Ovary (tissue), 9 donors: ENCODE results near the gene LRMDA. TPM values are rescaled to one million over a fixed set of nuclear protein-coding genes. Genes with fewer than 3 reads are reported as not detected.

Source experiments
- DNase-seq, 5 donors: peaks; one replicate each; pipeline ENCODE4 v3.0.0-alpha.2; 2019 to 2020
- H3K27ac ChIP-seq, 2 donors: fragments of 200-600 bp; one replicate each; pipeline versions ENCODE4 v1.5.1 to v1.8.0; 2019 to 2022
- H3K27me3 ChIP-seq: fragments of 200-600 bp; one replicate; pipeline ENCODE4 v1.8.0; 2022
- H3K36me3 ChIP-seq: fragments of 200-600 bp; sonication (generic); one replicate; pipeline ENCODE4 v1.5.1; 2019
- H3K4me1 ChIP-seq: one replicate; pipeline ENCODE4 v1.8.1; 2013; ENCODE audit warnings: mild to moderate bottlenecking, moderate library complexity; ENCODE audit not compliant: insufficient read depth
- H3K4me3 ChIP-seq: fragments of 200-600 bp; sonication (generic); one replicate; pipeline ENCODE4 v1.5.1; 2017
- H3K9me3 ChIP-seq, 2 donors: fragments of 200-600 bp in 1 of 2; sonication (generic) in 1 of 2; one replicate each; pipeline versions ENCODE4 v1.5.1 to v1.8.1; 2013 to 2019; ENCODE audit warnings: mild to moderate bottlenecking in 1 of 2, moderate library complexity in 1 of 2
- CTCF ChIP-seq, 3 donors: fragments of 450-650 bp in 2 of 3; fragments of 200-600 bp in 1 of 3; IDR thresholded peaks; one replicate each; pipeline versions ENCODE4 v1.5.1 to v1.8.0; 2016 to 2022; ENCODE audit warnings: antibody characterized with exemption in 3 of 3, mild to moderate bottlenecking in 1 of 3
- EP300 ChIP-seq: sonication (generic); formaldehyde crosslinking; IDR thresholded peaks from one replicate; pipeline ENCODE4 v1.6.1; 2017; ENCODE audit warnings: antibody characterized with exemption
- POLR2A ChIP-seq: fragments of 450-650 bp; IDR thresholded peaks from one replicate; pipeline ENCODE4 v1.6.1; 2017; ENCODE audit warnings: antibody characterized with exemption, mild to moderate bottlenecking, moderate library complexity
- WGBS, 3 donors: extraction: QIAGEN DNeasy Blood & Tissue Kit in 1 of 3; methylation state at CpG; one replicate each; pipeline versions ENCODE4 v1.1.5 to v1.1.7; 2013 to 2017; 5-methylcytosine and 5-hydroxymethylcytosine counted together
- intact Hi-C, 4 donors: fragments of 100-400 bp; cut with DNase I; formaldehyde crosslinking; loops; one replicate each; pipeline versions ENCODE4 v1.11.0 to v1.15.1; 2022 to 2023
- polyA plus RNA-seq, 2 donors: library from polyadenylated mRNA; stranded (reverse); fragments of 200-250 nt in 1 of 2; fragments of 350-450 nt in 1 of 2; fragmentation: Illumina TruSeq in 1 of 2; extraction: RNeasy Lipid Tissue Mini Kit (QIAGEN cat#74804) in 1 of 2; gene quantifications; one replicate each; pipeline ENCODE4 v1.2.3, GENCODE V29; 2013 to 2014
- total RNA-seq, 7 donors: library from RNA; depleted of rRNA in 2 of 7; stranded (reverse); fragments of >200 nt in 2 of 7; fragmentation: NEBNext Ultra II Directional in 3 of 7; extraction: Animal tissue kit (Norgen Biotek cat#: 25700) in 3 of 7; gene quantifications; one replicate each; pipeline versions ENCODE4 v1.1.0 to v1.2.4, GENCODE V29; 2016 to 2023
- donor health status: DM: no; HTN: no; CAD: no; lungs with moderate emphysema.
- donor health status: DM: no; HTN: no; CAD: no.
- donor health status: Bipolar disorder and iron deficiency.
- donor health status: DM: yes; HTN: yes; CAD: no.
- donor health status: DM: no; HTN: no; CAD: no.
- donor health status: DM: yes; HTN: yes; CAD: no.

Gene LRMDA
- total and polyA plus RNA-seq, 9 donors: 14.8 to 30.7 (median 22.9) TPM

GRCh38 chr10:76576276-76576962 lies 1145.0 kb downstream of the LRMDA start:
- no peak overlapping the region for H3K27ac ChIP-seq
- no peak for TF ChIP-seq CTCF (IDR thresholded peaks at IDR 0.05)
- TF ChIP-seq EP300: no peak
- no peak for TF ChIP-seq POLR2A
- 47 to 50% (median 48%) methylated on average over 4 of the region's 4 CpGs for WGBS, 3 donors
- H3K9me3 ChIP-seq: no peaks in the 10 kb centered on the region
- DNase-seq: no peak
- H3K36me3 ChIP-seq: no peaks in the 10 kb centered on the region
- intact Hi-C loops: no loop called here
- H3K27me3 ChIP-seq: no peaks in the 10 kb centered on the region
- peaks cover 4% of the 10 kb centered on the region for H3K4me1 ChIP-seq
- no peak overlapping the region for H3K4me3 ChIP-seq

GRCh38 chr10:76577455-76577854 lies 1146.0 kb downstream of the LRMDA start:
- DNase-seq: no peak
- Histone ChIP-seq H3K36me3 (no peaks in the 10 kb centered on the region), H3K27ac (no peak overlapping the region), H3K4me1 (peaks cover 5% of the 10 kb centered on the region), H3K4me3 (no peak overlapping the region), H3K9me3 (no peaks in the 10 kb centered on the region), H3K27me3 (no peaks in the 10 kb centered on the region)
- no peak for TF ChIP-seq EP300
- TF ChIP-seq CTCF (IDR thresholded peaks at IDR 0.05): no peak
- TF ChIP-seq POLR2A: no peak
- WGBS, 3 donors: 91 to 99% (median 92%) methylated on average over 2 of the region's 2 CpGs
- intact Hi-C loops: no loop called here

GRCh38 chr10:76581506-76582256 lies 1150.3 kb downstream of the LRMDA start:
- no peak for DNase-seq
- H3K27me3 ChIP-seq: no peaks in the 10 kb centered on the region
- no peak for TF ChIP-seq EP300
- TF ChIP-seq CTCF (IDR thresholded peaks at IDR 0.05): no peak
- no peak for TF ChIP-seq POLR2A
- 70 to 83% (median 80%) methylated on average over 4 of the region's 4 CpGs for WGBS, 3 donors
- H3K9me3 ChIP-seq: no peaks in the 10 kb centered on the region
- no peak overlapping the region for H3K27ac ChIP-seq
- no peak overlapping the region for H3K4me3 ChIP-seq
- intact Hi-C loops: no loop called here
- no peaks in the 10 kb centered on the region for H3K36me3 ChIP-seq
- H3K4me1 ChIP-seq: peaks cover 7% of the 10 kb centered on the region

- Histone ChIP-seq H3K36me3 (no peaks in the 10 kb centered on the region), H3K4me1 (peaks cover 7% of the 10 kb centered on the region), H3K9me3 (no peaks in the 10 kb centered on the region), H3K27me3 (no peaks in the 10 kb centered on the region), H3K27ac (no peak overlapping the region), H3K4me3 (no peak overlapping the region)
- DNase-seq: no peak
- TF ChIP-seq POLR2A (no peak), EP300 (no peak), CTCF (IDR thresholded peaks at IDR 0.05) (no peak)
- 84 to 96% (median 94%) methylated on average over 1 of the region's 1 CpG for WGBS, 3 donors
- intact Hi-C loops: no loop called here
These were observed 1151.1 kb downstream of the LRMDA start for GRCh38 chr10:76582531-76582930.
